CD4-positive, alpha-beta memory T cell (primary cell): ENCODE measurements around the gene IPO11. TPM values are rescaled to one million over a fixed set of nuclear protein-coding genes. Genes with fewer than 3 reads are reported as not detected.
"Not testable (repeated sequence)": the region's sequence is repeated elsewhere in the genome, so short reads cannot be mapped to it uniquely, and the experiment has no call there.

Experiments
- CTCF ChIA-PET: fragments of 350-600 bp; sonication (Branson Sonifier 250); formaldehyde crosslinking; loops from one replicate; lab custom pipeline; 2021; ENCODE audit warnings: inconsistent platforms; ENCODE audit not compliant: partially characterized antibody; lab: Charles Lee
- POLR2A ChIA-PET: fragments of 350-600 bp; sonication (Branson Sonifier 250); formaldehyde crosslinking; loops from one replicate; lab custom pipeline; 2021; ENCODE audit not compliant: partially characterized antibody; lab: Charles Lee
- DNase-seq, 5 donors: peaks; one replicate each; pipeline versions ENCODE4 v3.0.0 to v3.0.0-alpha.2; 2020 to 2022; ENCODE audit warnings: mixed read lengths in 1 of 5
- H3K27ac ChIP-seq: one replicate; pipeline ENCODE4 v1.7.0; 2013; ENCODE audit warnings: low read depth, low read length
- H3K27me3 ChIP-seq: 2 replicates; pipeline ENCODE4 v1.7.0; 2013; ENCODE audit warnings: mild to moderate bottlenecking, low read length, moderate library complexity; ENCODE audit not compliant: insufficient read depth
- H3K36me3 ChIP-seq: 2 replicates; pipeline ENCODE4 v1.7.0; 2013; ENCODE audit warnings: mild to moderate bottlenecking, low read length, moderate library complexity; ENCODE audit not compliant: insufficient read depth
- H3K4me1 ChIP-seq: 2 replicates; pipeline ENCODE4 v1.7.0; 2013; ENCODE audit warnings: mild to moderate bottlenecking, low read length, moderate library complexity; ENCODE audit not compliant: insufficient read depth
- H3K4me3 ChIP-seq, 2 donors: one replicate each; pipeline ENCODE4 v1.7.0; 2013; ENCODE audit warnings: low read length in 2 of 2, mild to moderate bottlenecking in 1 of 2
- H3K9me3 ChIP-seq, 2 donors: one replicate each; pipeline ENCODE4 v1.7.0; 2013; ENCODE audit warnings: low read length in 2 of 2, control low read depth in 1 of 2; ENCODE audit not compliant: control insufficient read depth in 1 of 2
- H3K27ac Mint-ChIP-seq, 7 donors: one replicate each; pipeline ENCODE4 v1.8.0; 2020 to 2021; ENCODE audit warnings: mixed read lengths in 7 of 7, mild to moderate bottlenecking in 6 of 7, inconsistent platforms in 3 of 7, moderate library complexity in 3 of 7
- H3K27me3 Mint-ChIP-seq, 2 donors: one replicate each; pipeline ENCODE4 v1.8.0; 2020 to 2021; ENCODE audit warnings: mixed read lengths in 2 of 2
- H3K36me3 Mint-ChIP-seq, 2 donors: one replicate each; pipeline ENCODE4 v1.8.0; 2020 to 2021; ENCODE audit warnings: mixed read lengths in 2 of 2, inconsistent platforms in 1 of 2, mild to moderate bottlenecking in 1 of 2
- H3K4me1 Mint-ChIP-seq, 4 donors: one replicate each; pipeline ENCODE4 v1.8.0; 2020 to 2021; ENCODE audit warnings: mixed read lengths in 4 of 4, mild to moderate bottlenecking in 1 of 4
- H3K4me3 Mint-ChIP-seq, 8 donors: one replicate each; pipeline ENCODE4 v1.8.0; 2020 to 2021; ENCODE audit warnings: mixed read lengths in 8 of 8, mild to moderate bottlenecking in 7 of 8, moderate library complexity in 6 of 8, inconsistent platforms in 3 of 8
- H3K9me3 Mint-ChIP-seq, 8 donors: one replicate each; pipeline ENCODE4 v1.8.0; 2020 to 2021; ENCODE audit warnings: mixed read lengths in 8 of 8, mild to moderate bottlenecking in 5 of 8, inconsistent platforms in 3 of 8, moderate library complexity in 1 of 8
- intact Hi-C: fragments of 100-400 bp; cut with micrococcal nuclease; formaldehyde crosslinking; loops from one replicate; pipeline ENCODE4 v1.15.1; 2023
- polyA plus RNA-seq, 2 donors: library from polyadenylated mRNA; unstranded; fragments of 300-500 nt; fragmentation: Illumina TruSeq; gene quantifications; one replicate each; pipeline ENCODE4 v1.2.3, GENCODE V29; 2021
- total RNA-seq, 2 experiments: library from RNA; stranded (reverse); gene quantifications; one replicate each; pipeline ENCODE4 v1.2.3, GENCODE V29; 2021

IPO11 gene
- total and polyA plus RNA-seq, 4 experiments from 2014 or later = 8.1 to 28.5 (median 16.0) TPM

- H3K4me3 Mint-ChIP-seq = no peak overlapping the region
- H3K27me3 Mint-ChIP-seq = no peaks in the 10 kb centered on the region
- Histone ChIP-seq H3K4me3 (no peak overlapping the region), H3K9me3 (no peaks in the 10 kb centered on the region), H3K4me1 (no peaks in the 10 kb centered on the region), H3K27ac (no peak overlapping the region), H3K36me3 (no peaks in the 10 kb centered on the region), H3K27me3 (no peaks in the 10 kb centered on the region)
- intact Hi-C loops = no loop called here
- ChIA-PET POLR2A (no interaction called here), CTCF (no interaction called here)
- no peak overlapping the region for H3K27ac Mint-ChIP-seq
- no peak for DNase-seq
- H3K4me1 Mint-ChIP-seq = peaks cover 0 to 8% (median 2%) of the 10 kb centered on the region in 4 donors
- no peaks in the 10 kb centered on the region for H3K9me3 Mint-ChIP-seq
- H3K36me3 Mint-ChIP-seq = peaks cover 9% of the 10 kb centered on the region in 2 donors
These were observed 205.4 kb downstream of the IPO11 start for GRCh38 chr5:62617943-62618342.

GRCh38 chr5:62620761-62621160, 208.2 kb downstream of the IPO11 start:
- no peaks in the 10 kb centered on the region for H3K27me3 Mint-ChIP-seq
- H3K4me3 Mint-ChIP-seq = no peak overlapping the region
- peak overlapping the region in 2 of 7 donors; percentile 19 to 53 for H3K27ac Mint-ChIP-seq
- no peaks in the 10 kb centered on the region for H3K4me1 ChIP-seq
- H3K4me3 ChIP-seq = no peak overlapping the region
- no peak overlapping the region for H3K27ac ChIP-seq
- H3K36me3 ChIP-seq = no peaks in the 10 kb centered on the region
- CTCF ChIA-PET = no interaction called here
- H3K9me3 ChIP-seq = no peaks in the 10 kb centered on the region
- intact Hi-C loops = loop anchor here (10.0 kb wide), 1 partner anchor 156 kb away; no protein-coding TSS in a partner anchor
- H3K27me3 ChIP-seq = no peaks in the 10 kb centered on the region
- POLR2A ChIA-PET = no interaction called here
- H3K4me1 Mint-ChIP-seq = peaks cover 0 to 5% (median 0%) of the 10 kb centered on the region in 4 donors
- no peaks in the 10 kb centered on the region for H3K9me3 Mint-ChIP-seq
- no peak for DNase-seq
- no peaks in the 10 kb centered on the region for H3K36me3 Mint-ChIP-seq

DNA sequence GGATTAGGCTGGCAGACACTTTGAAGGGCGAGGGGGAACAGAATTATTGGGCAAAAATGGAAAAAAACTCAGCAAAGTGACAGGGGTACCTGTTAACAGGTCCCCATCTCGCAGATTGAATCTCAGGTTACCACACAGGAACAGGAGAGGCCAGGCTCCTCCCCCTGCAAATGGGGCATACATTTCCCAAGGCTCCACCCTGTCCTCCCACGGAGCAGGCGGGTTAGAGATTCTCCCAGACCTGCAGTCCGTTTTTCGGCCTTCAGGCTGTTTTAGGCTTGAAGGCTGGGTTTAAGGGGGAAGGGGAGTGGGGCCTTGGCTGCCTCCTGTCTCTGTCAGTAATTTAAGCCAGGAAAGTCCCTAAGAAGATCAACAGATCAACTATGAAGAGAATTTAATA, 208.7 kb downstream of the IPO11 start:
- ChIA-PET POLR2A (no interaction called here), CTCF (no interaction called here)
- no peak for DNase-seq
- Mint-ChIP-seq H3K36me3 (no peaks in the 10 kb centered on the region), H3K27ac (peak overlapping the region in 1 of 7 donors; percentile 53), H3K27me3 (no peaks in the 10 kb centered on the region), H3K9me3 (no peaks in the 10 kb centered on the region), H3K4me1 (peaks cover 0 to 5% (median 0%) of the 10 kb centered on the region in 4 donors), H3K4me3 (no peak overlapping the region)
- intact Hi-C loops = loop anchor here (10.0 kb wide), 1 partner anchor 156 kb away; no protein-coding TSS in a partner anchor
- Histone ChIP-seq H3K4me3 (no peak overlapping the region), H3K9me3 (no peaks in the 10 kb centered on the region), H3K27ac (no peak overlapping the region), H3K36me3 (no peaks in the 10 kb centered on the region), H3K27me3 (no peaks in the 10 kb centered on the region), H3K4me1 (no peaks in the 10 kb centered on the region)

GRCh38 chr5:62623271-62623670, 210.7 kb downstream of the IPO11 start:
- intact Hi-C loops = loop anchor here (10.0 kb wide), 1 partner anchor 158 kb away; no protein-coding TSS in a partner anchor
- CTCF ChIA-PET = no interaction called here
- H3K27ac Mint-ChIP-seq = no peak overlapping the region
- no peak overlapping the region for H3K4me3 Mint-ChIP-seq
- Histone ChIP-seq H3K27ac (no peak overlapping the region), H3K36me3 (no peaks in the 10 kb centered on the region), H3K4me1 (no peaks in the 10 kb centered on the region), H3K4me3 (no peak overlapping the region), H3K9me3 (no peaks in the 10 kb centered on the region), H3K27me3 (no peaks in the 10 kb centered on the region)
- H3K9me3 Mint-ChIP-seq = no peaks in the 10 kb centered on the region
- DNase-seq = no peak
- peaks cover 0 to 5% (median 0%) of the 10 kb centered on the region in 4 donors for H3K4me1 Mint-ChIP-seq
- POLR2A ChIA-PET = no interaction called here
- H3K27me3 Mint-ChIP-seq = no peaks in the 10 kb centered on the region
- H3K36me3 Mint-ChIP-seq = peaks cover 0 to 9% of the 10 kb centered on the region in 2 donors

- H3K9me3 Mint-ChIP-seq, H3K9me3 ChIP-seq, H3K4me3 Mint-ChIP-seq, DNase-seq, H3K36me3 ChIP-seq, POLR2A ChIA-PET, H3K27me3 Mint-ChIP-seq, H3K4me1 ChIP-seq, H3K27ac ChIP-seq, H3K4me1 Mint-ChIP-seq, H3K4me3 ChIP-seq, H3K27me3 ChIP-seq, CTCF ChIA-PET: not testable (repeated sequence)
- H3K27ac Mint-ChIP-seq = peak overlapping the region in 1 of 7 donors; percentile 53
- intact Hi-C loops = loop anchor here (10.0 kb wide), 1 partner anchor 160 kb away; no protein-coding TSS in a partner anchor
- peaks cover 4 to 19% of the 10 kb centered on the region in 2 donors for H3K36me3 Mint-ChIP-seq
These were observed 211.9 kb downstream of the IPO11 start for GRCh38 chr5:62624436-62624835.

- POLR2A ChIA-PET = no interaction called here
- Mint-ChIP-seq H3K36me3 (peaks cover 4 to 22% of the 10 kb centered on the region in 2 donors), H3K4me1 (no peaks in the 10 kb centered on the region), H3K9me3 (no peaks in the 10 kb centered on the region), H3K27me3 (no peaks in the 10 kb centered on the region), H3K4me3 (no peak overlapping the region), H3K27ac (peak overlapping the region in 2 of 7 donors; percentile 65 to 66)
- CTCF ChIA-PET = no interaction called here
- Histone ChIP-seq H3K27ac (no peak overlapping the region), H3K4me1 (no peaks in the 10 kb centered on the region), H3K27me3 (no peaks in the 10 kb centered on the region), H3K9me3 (no peaks in the 10 kb centered on the region), H3K4me3 (no peak overlapping the region), H3K36me3 (no peaks in the 10 kb centered on the region)
- intact Hi-C loops = loop anchor here (10.0 kb wide), 1 partner anchor 162 kb away; no protein-coding TSS in a partner anchor
- DNase-seq = no peak
These were observed 214.0 kb downstream of the IPO11 start for GRCh38 chr5:62626534-62626933.

DNA sequence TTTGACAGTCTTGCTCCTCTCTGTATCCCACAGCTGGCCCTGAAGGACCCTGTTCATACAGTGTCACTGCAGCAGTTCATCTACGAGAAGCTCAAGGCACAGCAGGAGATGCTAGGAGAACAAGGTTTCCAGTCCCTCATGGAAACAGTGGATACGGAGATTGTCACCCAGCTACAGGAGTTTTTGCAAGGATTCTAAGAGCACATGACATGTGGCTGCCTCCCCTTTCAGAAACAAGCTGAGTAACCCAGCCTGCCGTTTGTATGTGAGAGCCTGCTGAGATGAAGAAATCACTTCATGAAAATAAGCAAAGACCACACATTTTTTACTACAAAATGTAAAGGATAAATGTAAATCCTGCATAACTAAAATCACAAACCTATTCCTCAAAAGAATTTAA, 214.6 kb downstream of the IPO11 start:
- Mint-ChIP-seq H3K27ac (no peak overlapping the region), H3K4me1 (no peaks in the 10 kb centered on the region), H3K9me3 (no peaks in the 10 kb centered on the region), H3K4me3 (no peak overlapping the region), H3K27me3 (no peaks in the 10 kb centered on the region), H3K36me3 (peaks cover 4 to 22% of the 10 kb centered on the region in 2 donors)
- CTCF ChIA-PET = no interaction called here
- POLR2A ChIA-PET = no interaction called here
- Histone ChIP-seq H3K36me3 (no peaks in the 10 kb centered on the region), H3K4me1 (no peaks in the 10 kb centered on the region), H3K9me3 (no peaks in the 10 kb centered on the region), H3K4me3 (no peak overlapping the region), H3K27me3 (no peaks in the 10 kb centered on the region), H3K27ac (no peak overlapping the region)
- intact Hi-C loops = loop anchor here (10.0 kb wide), 1 partner anchor 162 kb away; no protein-coding TSS in a partner anchor
- no peak for DNase-seq
